ENCODE measurements around the gene ARHGAP32.

Gene ARHGAP32

GRCh38 chr11:128956401-128957201 lies 235.5 kb downstream of the ARHGAP32 start:
- no peak for DNase-seq (ENCODE audit: low read depth in 2 of 2)

DNA sequence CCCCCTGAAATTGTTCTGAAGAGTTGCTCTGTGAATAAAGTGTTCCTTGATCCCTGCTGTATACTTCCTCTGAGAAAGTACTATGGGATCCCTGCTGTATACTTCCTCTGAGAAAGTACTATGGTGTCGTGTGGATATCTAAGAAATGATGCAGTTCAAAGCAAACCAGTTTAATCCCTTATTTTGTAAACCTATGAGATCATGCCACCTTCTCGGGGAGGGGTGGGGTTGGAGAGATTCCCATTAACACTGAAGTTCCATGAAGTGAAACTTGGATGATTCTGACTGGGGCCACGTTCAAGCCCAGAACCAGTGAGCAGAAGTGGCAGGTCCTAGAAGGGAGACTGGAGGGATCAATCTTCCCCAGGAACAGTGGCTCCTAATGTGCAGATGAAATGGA lies 236.5 kb downstream of the ARHGAP32 start:
- no peak for DNase-seq (ENCODE audit: low read depth in 2 of 2)

GRCh38 chr11:128953151-128953550 lies 239.0 kb downstream of the ARHGAP32 start:
- DNase-seq (ENCODE audit: low read depth in 2 of 2): no peak

- DNase-seq (ENCODE audit: low read depth in 2 of 2): no peak
These were observed 242.2 kb downstream of the ARHGAP32 start for GRCh38 chr11:128949791-128950454.

GRCh38 chr11:128948583-128948982 lies 243.5 kb downstream of the ARHGAP32 start:
- no peak for DNase-seq (ENCODE audit: low read depth in 2 of 2)

DNA sequence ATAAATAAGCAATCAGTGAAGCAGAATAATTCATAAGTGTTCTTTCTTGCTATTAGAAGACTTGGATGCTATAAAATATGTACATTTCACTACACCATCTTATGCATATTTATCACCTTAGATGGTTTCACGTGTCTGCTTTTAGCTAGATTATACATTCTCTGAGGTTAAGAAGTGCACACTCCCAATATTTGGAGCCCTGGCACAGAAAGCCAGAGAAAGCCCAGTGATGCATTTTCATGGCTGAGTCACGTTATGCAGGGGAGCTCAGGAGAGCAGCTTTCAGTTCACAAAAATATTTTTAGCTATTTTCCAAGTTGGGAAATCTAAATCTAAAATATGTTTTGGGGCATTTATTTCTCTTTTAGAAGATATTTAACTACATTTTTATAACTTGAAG lies 244.4 kb downstream of the ARHGAP32 start:
- DNase-seq (ENCODE audit: low read depth in 2 of 2): no peak

- DNase-seq (ENCODE audit: low read depth in 2 of 2): no peak
These were observed 245.5 kb downstream of the ARHGAP32 start for GRCh38 chr11:128946648-128947047.

DNA sequence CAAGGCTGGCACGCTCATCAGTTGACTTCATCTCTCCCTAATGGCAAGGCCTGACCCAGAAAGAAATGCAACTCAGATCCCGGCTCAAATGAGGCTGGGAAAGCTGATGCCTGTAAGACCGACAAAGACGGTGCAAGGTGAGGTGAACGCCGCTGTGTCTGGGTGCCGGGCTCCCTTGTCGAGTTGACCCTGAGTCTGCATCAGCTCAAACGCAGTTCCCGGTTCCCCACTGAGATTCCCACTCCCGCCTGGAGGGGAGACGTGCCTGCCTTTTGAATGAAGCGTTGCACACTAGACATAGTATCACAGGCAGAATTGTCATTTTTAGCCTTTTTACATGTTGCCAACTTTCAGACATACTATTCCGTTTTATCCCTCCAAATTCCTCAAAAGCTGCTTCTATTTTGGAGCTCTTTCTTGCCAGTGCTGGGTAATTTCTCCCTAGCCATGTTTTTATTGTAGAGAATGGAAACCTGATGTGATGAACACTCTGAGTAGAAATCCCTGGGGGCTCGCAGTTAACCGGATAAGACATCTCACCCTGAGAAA lies 248.6 kb downstream of the ARHGAP32 start:
- DNase-seq (ENCODE audit: low read depth in 2 of 2): no peak

DNA sequence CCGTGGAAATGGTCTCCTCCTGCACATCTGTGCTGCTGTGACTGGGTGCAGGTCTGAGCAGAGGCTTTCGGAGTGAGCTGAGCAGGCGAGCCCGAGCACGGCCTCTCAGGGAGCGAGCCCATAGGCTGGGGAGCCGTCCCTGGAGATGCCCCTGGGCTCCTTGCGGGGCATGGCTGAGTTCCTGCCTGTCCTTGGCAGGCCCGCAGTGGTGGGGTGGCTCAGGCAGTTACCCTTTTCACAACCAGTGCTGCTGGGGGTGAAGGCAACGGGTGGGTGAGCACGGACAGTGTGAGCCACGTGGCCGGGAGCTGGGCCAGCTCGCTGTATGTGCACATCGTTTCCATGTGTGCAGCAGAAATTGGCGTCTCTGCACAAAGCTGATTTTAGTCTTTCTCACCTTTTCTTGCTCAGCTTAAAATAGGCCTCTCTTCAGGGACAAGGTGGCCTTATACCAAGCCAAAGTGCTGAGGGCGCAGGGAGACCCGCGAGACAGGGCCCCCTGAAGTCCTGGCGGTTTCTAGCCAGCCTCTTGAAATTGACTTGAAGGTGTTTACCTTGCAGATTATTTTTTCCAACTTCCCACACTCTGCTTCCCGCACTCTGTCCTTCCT lies 249.2 kb downstream of the ARHGAP32 start, which contains the start of gene TP53AIP1:
Gene TP53AIP1, minus strand, starts transcription at position 55 of the 611 bp plus-strand sequence. CDS start 5,053 bp downstream, outside the sequence.
- DNase-seq (ENCODE audit: low read depth in 2 of 2): no peak

GRCh38 chr11:128942272-128942612 lies 249.9 kb downstream of the ARHGAP32 start:
- no peak for DNase-seq (ENCODE audit: low read depth in 2 of 2)

GRCh38 chr11:128941573-128942271 lies 250.4 kb downstream of the ARHGAP32 start:
- DNase-seq (ENCODE audit: low read depth in 2 of 2): no peak

GRCh38 chr11:128941110-128941509 lies 251.0 kb downstream of the ARHGAP32 start:
- DNase-seq (ENCODE audit: low read depth in 2 of 2): no peak

- no peak for DNase-seq (ENCODE audit: low read depth in 2 of 2)
These were observed 251.5 kb downstream of the ARHGAP32 start for GRCh38 chr11:128940603-128941002.

- DNase-seq (ENCODE audit: low read depth in 2 of 2): no peak
These were observed 252.0 kb downstream of the ARHGAP32 start for GRCh38 chr11:128940156-128940555.

DNA sequence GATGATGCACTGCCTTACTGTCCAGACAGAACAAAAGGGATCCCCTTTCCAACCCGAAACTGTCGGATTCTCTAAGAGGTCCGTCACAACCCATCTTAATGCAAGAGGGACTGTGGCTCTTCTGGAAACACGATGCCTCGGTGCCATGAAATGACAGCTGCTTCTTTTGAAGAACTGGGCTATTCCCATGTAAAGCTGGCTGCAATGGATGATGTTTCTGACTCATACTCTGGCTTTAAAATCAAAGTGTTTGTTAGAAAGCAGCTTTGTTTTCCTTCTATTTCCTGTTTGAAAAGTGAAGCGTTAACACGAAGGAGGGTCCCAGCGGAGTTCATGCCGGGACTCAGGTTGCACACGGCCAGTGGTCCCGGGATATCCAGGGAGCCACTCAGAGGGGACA lies 252.5 kb downstream of the ARHGAP32 start:
- DNase-seq (ENCODE audit: low read depth in 2 of 2): no peak

DNA sequence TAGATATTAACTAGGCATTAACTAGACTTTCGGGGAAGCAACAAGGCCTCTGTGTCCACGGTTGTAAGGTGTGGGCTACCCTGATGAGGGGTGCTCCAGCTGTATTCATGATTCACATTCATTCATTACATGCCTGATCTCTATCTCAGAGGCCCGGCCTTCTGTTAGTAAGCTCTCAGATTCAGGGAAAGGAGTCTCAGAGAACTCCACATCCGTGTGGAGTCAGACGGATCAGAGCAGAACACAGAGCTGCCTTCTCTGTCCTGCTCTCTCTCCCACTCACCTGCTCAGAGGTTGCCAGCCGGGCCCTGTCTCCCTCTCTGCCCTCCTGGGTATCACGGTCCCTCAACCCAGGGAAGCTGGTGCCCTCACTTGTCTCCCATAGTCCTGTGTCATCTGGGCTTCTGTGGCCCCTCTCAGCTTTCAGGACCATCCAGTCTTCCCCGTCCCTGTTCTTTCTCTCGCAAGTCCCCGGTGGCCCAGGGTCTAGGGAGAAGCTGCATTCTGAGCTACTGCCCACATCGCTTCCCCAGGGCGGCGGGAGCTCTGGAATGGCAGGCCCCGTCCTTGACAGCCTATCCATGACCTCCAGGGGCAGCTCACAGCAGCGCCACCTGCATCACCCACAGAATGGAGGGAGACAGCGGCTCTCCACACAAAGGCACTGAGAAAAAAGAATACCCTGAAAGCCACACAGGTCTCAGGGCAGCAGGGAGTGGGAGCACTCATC lies 253.8 kb downstream of the ARHGAP32 start:
- DNase-seq (ENCODE audit: low read depth in 2 of 2): no peak

- no peak for DNase-seq (ENCODE audit: low read depth in 2 of 2)
These were observed 254.6 kb downstream of the ARHGAP32 start for GRCh38 chr11:128937480-128937879.

DNA sequence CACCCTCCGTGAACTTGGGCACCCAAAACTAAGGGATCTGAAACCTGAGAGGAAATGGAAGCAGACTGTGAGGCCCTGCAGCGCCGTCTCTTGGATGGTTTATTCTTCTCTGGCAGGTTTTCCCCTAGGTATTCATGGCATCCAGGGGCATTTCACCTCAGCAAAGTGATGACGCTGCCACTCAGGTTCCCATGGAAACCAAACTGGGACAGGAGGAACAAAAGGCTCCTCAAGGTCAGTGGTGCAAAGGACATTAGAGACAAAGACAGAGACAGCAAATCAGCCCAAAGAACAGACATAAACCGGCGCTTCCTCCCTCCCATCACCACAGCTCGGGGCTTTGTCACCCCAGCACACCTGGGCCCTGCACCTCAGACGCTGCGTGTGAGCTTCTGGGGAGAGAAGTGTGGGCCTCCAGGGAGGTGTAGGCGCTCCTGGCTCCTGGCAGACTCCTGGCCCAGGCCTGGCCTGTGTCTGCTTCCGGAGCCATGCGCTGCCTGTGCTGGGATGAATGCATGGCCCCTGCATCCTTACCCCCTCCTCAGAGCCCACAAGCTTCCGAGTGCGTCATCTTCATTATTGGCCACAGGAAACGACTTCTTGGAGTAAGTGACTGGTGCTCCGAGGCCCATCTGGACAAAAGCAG lies 255.4 kb downstream of the ARHGAP32 start:
- DNase-seq (ENCODE audit: low read depth in 2 of 2): no peak

- DNase-seq (ENCODE audit: low read depth in 2 of 2): no peak
These were observed 257.2 kb downstream of the ARHGAP32 start for GRCh38 chr11:128934926-128935325.

DNA sequence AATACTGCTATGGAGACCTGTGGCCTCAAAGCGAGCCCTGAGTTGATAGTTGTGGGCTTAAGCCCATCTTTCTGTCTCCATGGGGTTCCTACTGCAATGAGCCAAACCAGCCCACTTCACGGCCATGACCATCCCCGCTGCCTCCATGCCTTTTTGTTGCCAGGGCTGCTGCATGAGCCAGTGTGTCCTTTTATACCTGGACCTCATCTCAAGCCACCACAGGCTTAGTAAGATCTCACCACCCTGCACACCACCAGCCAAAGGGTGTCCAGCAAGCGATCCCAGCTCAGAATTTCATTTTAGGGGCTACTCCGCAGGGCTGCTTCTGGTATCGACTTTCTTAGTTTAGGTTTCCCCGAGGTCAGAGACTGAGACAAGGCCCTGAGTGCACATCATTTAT lies 257.8 kb downstream of the ARHGAP32 start:
- DNase-seq (ENCODE audit: low read depth in 2 of 2): no peak

All from activated CD4-positive, alpha-beta T cell treated with anti-CD3 and anti-CD28 coated beads for 24 hours (primary cell).